DOHH2 (cell line): ENCODE results near the gene DKK3.

Experiments used
- H3F3A ChIP-seq: fragments of 200-600 bp; sonication (generic), shearing (Covaris generic); 2 replicates; pipeline ENCODE4 v1.6.0; 2016; ENCODE audit warnings: antibody characterized with exemption, mild to moderate bottlenecking; ENCODE audit not compliant: control insufficient read depth, insufficient read depth
- H3K27ac ChIP-seq: fragments of 200-600 bp; sonication (generic); 2 replicates; pipeline ENCODE4 v1.5.1; 2014; ENCODE audit warnings: low read depth, mild to moderate bottlenecking, low read length, moderate library complexity
- H3K27me3 ChIP-seq: fragments of 200-600 bp; sonication (generic); 2 replicates; pipeline ENCODE4 v1.6.1; 2014; ENCODE audit warnings: mild to moderate bottlenecking, low read length, mixed read lengths; ENCODE audit not compliant: control insufficient read depth
- H3K36me3 ChIP-seq: fragments of 200-600 bp; sonication (generic); 2 replicates; pipeline ENCODE4 v1.6.1; 2014; ENCODE audit warnings: mild to moderate bottlenecking, low read length, moderate library complexity, mixed read lengths; ENCODE audit not compliant: control insufficient read depth
- H3K4me1 ChIP-seq: fragments of 200-600 bp; sonication (generic); 2 replicates; pipeline ENCODE4 v1.6.1; 2014; ENCODE audit warnings: mild to moderate bottlenecking, low read length, mixed read lengths; ENCODE audit not compliant: control insufficient read depth
- H3K4me2 ChIP-seq: fragments of 200-600 bp; sonication (generic); 2 replicates; pipeline ENCODE4 v1.6.0; 2014; ENCODE audit warnings: mild to moderate bottlenecking, low read length, moderate library complexity
- H3K4me3 ChIP-seq: fragments of 200-600 bp; sonication (generic); 2 replicates; pipeline ENCODE4 v1.5.1; 2014; ENCODE audit warnings: mild to moderate bottlenecking, low read length, mixed read lengths
- H3K79me2 ChIP-seq: fragments of 200-600 bp; sonication (generic); 2 replicates; pipeline ENCODE4 v1.6.1; 2014; ENCODE audit warnings: mild to moderate bottlenecking, low read length, mixed read lengths; ENCODE audit not compliant: control insufficient read depth
- H3K9me2 ChIP-seq: fragments of 200-600 bp; sonication (generic); replicated peaks from 2 replicates; pipeline ENCODE4 v1.6.1; 2014; ENCODE audit warnings: mild to moderate bottlenecking, low read length, mixed read lengths; ENCODE audit not compliant: control insufficient read depth
- H3K9me3 ChIP-seq: fragments of 200-600 bp; sonication (generic); 2 replicates; pipeline ENCODE4 v1.6.1; 2014; ENCODE audit warnings: antibody characterized with exemption, low read length, mixed read lengths; ENCODE audit not compliant: control insufficient read depth, insufficient read depth
- H4K20me1 ChIP-seq: fragments of 200-600 bp; sonication (generic); 2 replicates; pipeline ENCODE4 v1.6.0; 2014; ENCODE audit warnings: low read depth, mild to moderate bottlenecking, antibody characterized with exemption, low read length, moderate library complexity; ENCODE audit not compliant: control insufficient read depth, insufficient read depth
- CTCF ChIP-seq: fragments of 200-600 bp; sonication (generic); IDR thresholded peaks from one replicate; pipeline ENCODE4 v1.5.1; 2014; ENCODE audit warnings: antibody characterized with exemption, mild to moderate bottlenecking, low read depth, low read length; ENCODE audit not compliant: poor library complexity, severe bottlenecking
- EZH2phosphoT487 ChIP-seq: fragments of 200-600 bp; sonication (generic); IDR thresholded peaks from 2 replicates; pipeline ENCODE4 v1.6.1; 2017; ENCODE audit warnings: borderline replicate concordance, mild to moderate bottlenecking, antibody characterized with exemption, low read length, moderate library complexity, mixed read lengths

The DKK3 gene

GRCh38 chr11:11976481-11977127 is 31.8 kb downstream of the DKK3 start:
- Histone ChIP-seq H3K79me2 (no peaks in the 10 kb centered on the region), H3K4me2 (no peak overlapping the region)
- TF ChIP-seq CTCF: no peak
- no peak for TF ChIP-seq EZH2phosphoT487

GRCh38 chr11:11975201-11976092 is 33.0 kb downstream of the DKK3 start:
- Histone ChIP-seq H3K36me3 (no peaks in the 10 kb centered on the region), H3K4me3 (no peak overlapping the region), H3K9me3 (no peaks in the 10 kb centered on the region), H3K79me2 (no peaks in the 10 kb centered on the region), H3F3A (no peaks in the 10 kb centered on the region), H3K9me2 (no peaks in the 10 kb centered on the region), H3K27me3 (no peaks in the 10 kb centered on the region), H3K4me2 (no peak overlapping the region), H4K20me1 (no peaks in the 10 kb centered on the region), H3K27ac (no peak overlapping the region), H3K4me1 (peaks cover 5% of the 10 kb centered on the region)
- TF ChIP-seq CTCF (no peak), EZH2phosphoT487 (no peak)

More at GRCh38 chr11:11976481-11977127, 31.8 kb downstream of the DKK3 start:
- Histone ChIP-seq H3K27ac (no peak overlapping the region), H3K27me3 (no peaks in the 10 kb centered on the region), H3K36me3 (no peaks in the 10 kb centered on the region), H3F3A (no peaks in the 10 kb centered on the region), H3K9me2 (no peaks in the 10 kb centered on the region), H3K9me3 (no peaks in the 10 kb centered on the region), H3K4me3 (no peak overlapping the region), H4K20me1 (no peaks in the 10 kb centered on the region), H3K4me1 (peaks cover 5% of the 10 kb centered on the region)

GRCh38 chr11:11973866-11974265 is 34.6 kb downstream of the DKK3 start:
- H3K27ac ChIP-seq: no peak overlapping the region
- no peaks in the 10 kb centered on the region for H3K36me3 ChIP-seq
- TF ChIP-seq EZH2phosphoT487 (no peak), CTCF (no peak)
- H3K9me2 ChIP-seq: no peaks in the 10 kb centered on the region
- H3K4me3 ChIP-seq: no peak overlapping the region
- H3K4me2 ChIP-seq: no peak overlapping the region
- no peaks in the 10 kb centered on the region for H4K20me1 ChIP-seq
- H3K9me3 ChIP-seq: no peaks in the 10 kb centered on the region
- no peaks in the 10 kb centered on the region for H3F3A ChIP-seq
- no peaks in the 10 kb centered on the region for H3K27me3 ChIP-seq
- H3K79me2 ChIP-seq: no peaks in the 10 kb centered on the region
- H3K4me1 ChIP-seq: peaks cover 5% of the 10 kb centered on the region
